Endometrial microvascular endothelial cells (primary cell): ENCODE results near the gene GTF3C2. TPM values are rescaled to one million over a fixed set of nuclear protein-coding genes. Genes with fewer than 3 reads are reported as not detected.
"Not testable (repeated sequence)": the region's sequence is repeated elsewhere in the genome, so short reads cannot be mapped to it uniquely, and the experiment has no call there.

ENCODE experiments used
- in situ Hi-C: cut with HindIII; loops from 2 replicates; pipeline ENCODE4 v1.10.0; 2017; ENCODE audit warnings: low sequenced_read_pairs, low pct_unique_long_range_greater_than_20kb; ENCODE audit errors: inconsistent ontology term
- total RNA-seq: library from RNA; depleted of rRNA; stranded (reverse); fragments of >200 nt; gene quantifications from one replicate; pipeline ENCODE4 v1.2.3, GENCODE V29; 2015; ENCODE audit errors: inconsistent ontology term

Gene GTF3C2
- total RNA-seq, 1 donor from 2014 or later = 43.2 TPM

- in situ Hi-C loops = no loop called here
Measured at GRCh38 chr2:27305516-27305915, 51.0 kb downstream of the GTF3C2 start.

- in situ Hi-C loops = no loop called here
Measured at GRCh38 chr2:27304488-27305240, 51.9 kb downstream of the GTF3C2 start.

- in situ Hi-C loops = no loop called here
Measured at GRCh38 chr2:27303093-27304025, 53.2 kb downstream of the GTF3C2 start.

GRCh38 chr2:27300606-27301005 lies 56.0 kb downstream of the GTF3C2 start:
- in situ Hi-C loops = not testable (repeated sequence)

DNA sequence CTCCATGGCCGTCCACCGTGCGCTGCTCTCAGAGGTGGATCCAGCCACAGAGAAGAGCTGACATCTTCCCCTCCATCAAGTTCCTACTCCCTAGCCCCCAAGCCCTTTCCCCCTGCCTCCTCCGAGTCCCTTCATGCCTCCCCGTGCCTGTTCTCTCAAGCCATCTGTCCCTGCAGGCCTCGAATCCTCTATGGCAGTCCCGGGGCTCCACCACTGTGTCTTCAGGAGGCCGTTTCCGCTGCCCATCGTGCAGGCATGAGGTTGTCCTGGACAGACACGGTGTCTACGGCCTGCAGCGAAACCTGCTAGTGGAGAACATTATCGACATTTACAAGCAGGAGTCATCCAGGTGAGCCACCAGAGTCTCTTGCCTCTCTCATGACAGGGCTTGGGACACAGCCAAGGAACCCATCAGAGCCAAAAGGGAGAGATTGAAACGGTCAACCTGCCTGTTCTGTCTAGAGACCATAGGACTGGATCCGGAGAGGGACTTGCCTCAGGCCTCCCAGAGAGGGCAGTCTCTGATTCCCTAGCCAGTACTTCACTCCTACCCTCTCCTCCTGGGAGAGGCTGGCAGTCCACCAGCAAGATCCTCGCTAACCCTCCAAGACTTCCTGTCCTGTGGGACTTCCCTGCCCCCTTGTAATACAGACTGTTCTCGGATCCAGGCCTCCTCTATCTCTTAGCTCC lies 58.0 kb downstream of the GTF3C2 start:
- in situ Hi-C loops = no loop called here

- in situ Hi-C loops = no loop called here
Measured at GRCh38 chr2:27297195-27297594, 59.4 kb downstream of the GTF3C2 start.

DNA sequence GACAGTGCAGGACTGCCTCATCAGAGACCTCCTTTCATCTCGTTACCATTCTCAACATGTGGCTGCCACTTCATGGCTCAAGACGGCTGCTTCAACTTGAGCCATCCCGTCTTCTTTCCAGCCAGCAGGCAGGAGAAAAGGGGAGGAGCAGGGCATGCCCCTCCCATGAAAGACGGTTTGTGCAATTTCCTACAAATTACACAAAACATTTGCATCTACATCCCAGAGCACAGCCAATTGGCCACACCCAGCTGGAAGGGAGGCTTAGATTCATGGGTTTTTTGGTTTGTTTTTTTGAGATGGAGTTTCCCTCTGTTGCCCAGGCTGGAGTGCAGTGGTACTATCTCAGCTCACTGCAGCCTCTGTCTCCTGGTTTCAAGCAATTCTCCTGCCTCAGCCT lies 60.1 kb downstream of the GTF3C2 start:
- in situ Hi-C loops = no loop called here

DNA sequence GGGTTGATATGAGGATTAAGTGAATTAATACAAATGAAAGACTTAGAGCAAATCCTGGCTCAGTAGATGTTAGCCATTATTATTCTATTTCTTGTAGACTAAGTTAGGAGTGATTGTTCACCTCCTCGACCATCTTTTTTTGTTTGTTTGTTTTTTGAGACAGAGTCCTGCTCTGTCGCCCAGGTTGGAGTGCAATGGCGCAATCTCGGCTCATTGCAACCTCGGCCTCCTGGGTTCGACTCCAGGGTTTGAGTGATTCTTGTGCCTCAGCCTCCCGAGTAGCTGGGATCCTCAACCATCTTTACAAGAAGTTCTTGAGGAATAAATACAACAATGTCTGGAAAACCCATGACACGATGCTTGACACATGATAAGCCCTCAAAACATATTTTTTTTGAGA lies 61.6 kb downstream of the GTF3C2 start:
- in situ Hi-C loops = no loop called here

- in situ Hi-C loops = no loop called here
Measured at GRCh38 chr2:27291865-27292264, 64.7 kb downstream of the GTF3C2 start.

DNA sequence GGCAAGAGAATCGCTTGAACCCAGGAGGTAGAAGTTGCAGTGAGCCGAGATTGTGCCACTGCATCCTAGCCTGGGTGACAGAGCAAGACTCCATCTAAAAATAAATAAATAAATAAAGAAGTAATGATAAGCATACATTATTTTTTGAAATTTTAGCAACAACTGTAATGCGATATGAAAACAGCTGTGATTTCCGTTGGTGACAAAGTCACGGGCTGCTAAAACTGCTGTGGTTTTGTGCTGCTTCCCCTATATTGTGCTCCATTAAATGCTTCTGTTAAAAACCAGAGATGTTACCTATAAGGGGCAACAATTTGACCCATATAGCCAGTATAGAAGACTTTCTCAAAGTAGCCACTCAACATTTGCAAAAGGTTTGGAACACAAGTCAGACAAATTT lies 66.0 kb downstream of the GTF3C2 start:
- in situ Hi-C loops = no loop called here

GRCh38 chr2:27288610-27289009 lies 68.0 kb downstream of the GTF3C2 start:
- in situ Hi-C loops = no loop called here

- in situ Hi-C loops = no loop called here
Measured at GRCh38 chr2:27285481-27285880, 71.1 kb downstream of the GTF3C2 start.

DNA sequence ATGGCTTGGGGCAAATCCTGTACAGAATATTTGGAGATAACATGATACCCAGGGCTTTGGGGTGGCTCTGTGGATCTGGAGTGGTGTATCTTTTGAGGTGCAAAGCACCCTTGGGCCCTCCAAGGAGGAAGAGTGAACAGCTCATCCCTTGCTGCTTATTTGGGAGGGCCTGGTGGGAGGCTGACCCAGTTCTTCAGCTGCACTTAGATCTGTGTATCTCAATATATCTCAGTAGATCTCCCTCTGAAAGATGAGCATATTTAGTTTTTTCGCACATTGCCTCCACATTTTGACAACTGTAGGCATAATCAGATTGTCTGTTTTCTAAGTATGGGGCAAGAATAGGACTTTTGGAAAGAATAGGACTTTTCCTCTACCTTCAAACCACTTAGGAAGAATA lies 71.6 kb downstream of the GTF3C2 start:
- in situ Hi-C loops = no loop called here

GRCh38 chr2:27282892-27283291 lies 73.7 kb downstream of the GTF3C2 start:
- in situ Hi-C loops = no loop called here

- in situ Hi-C loops = no loop called here
Measured at GRCh38 chr2:27281855-27282559, 74.6 kb downstream of the GTF3C2 start, which contains the start of gene TRIM54. Gene TRIM54, plus strand, starts transcription at chr2:27282429. Its CDS starts 303 bp downstream, at chr2:27282732.

- in situ Hi-C loops = no loop called here
Measured at GRCh38 chr2:27281442-27281841, 75.1 kb downstream of the GTF3C2 start.

DNA sequence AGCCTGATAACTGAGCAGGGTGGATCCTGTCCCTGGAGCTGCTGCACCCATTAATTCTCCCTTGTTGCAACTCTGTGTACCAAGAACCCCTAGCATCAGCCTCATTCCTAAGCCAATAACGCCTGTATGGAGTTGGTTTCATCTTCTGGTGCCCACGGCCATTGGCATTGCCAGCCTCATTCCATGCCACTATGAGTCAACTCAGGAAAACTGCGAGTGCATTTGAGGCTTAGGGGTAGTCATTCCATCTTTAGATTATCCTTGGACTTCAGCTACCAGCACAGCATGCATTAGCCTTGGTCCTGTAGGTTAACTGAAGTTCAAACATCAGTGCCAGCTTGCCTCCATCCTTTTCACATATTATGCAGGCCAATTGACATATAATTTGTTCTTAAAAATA lies 75.7 kb downstream of the GTF3C2 start:
- in situ Hi-C loops = no loop called here

DNA sequence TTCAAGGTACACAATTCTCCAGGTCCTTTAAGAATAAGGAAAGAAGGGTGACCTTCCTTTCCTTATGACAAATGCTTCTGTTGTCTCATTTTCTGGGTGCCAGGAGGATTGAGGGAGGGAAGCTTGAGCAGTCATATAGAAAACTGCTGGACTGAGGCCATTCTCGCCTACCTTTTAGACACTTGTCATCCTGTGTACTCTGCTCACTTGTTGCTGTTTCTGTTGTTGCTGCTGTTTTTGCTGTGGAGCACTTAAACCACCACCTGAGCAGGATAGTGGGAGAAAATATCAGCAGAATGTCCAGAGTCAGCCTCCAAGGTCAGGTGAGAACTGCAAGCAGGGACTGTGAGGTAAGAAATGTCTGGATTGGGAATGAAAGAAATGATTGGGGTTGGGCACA lies 78.6 kb downstream of the GTF3C2 start:
- in situ Hi-C loops = no loop called here
